COLO668 (cell line): ENCODE data around the gene MEIOSIN.
"Not testable (repeated sequence)": the region's sequence is repeated elsewhere in the genome, so short reads cannot be mapped to it uniquely, and the experiment has no call there.

ENCODE experiments used
- DNase-seq: peaks from one replicate; lab custom pipeline; 2025; ENCODE audit not compliant: unreplicated experiment; lab: John Stamatoyannopoulos, UW

MEIOSIN gene

GRCh38 chr19:45717131-45717982, 15.9 kb upstream of the MEIOSIN start:
- peak; percentile 98 for DNase-seq

DNA sequence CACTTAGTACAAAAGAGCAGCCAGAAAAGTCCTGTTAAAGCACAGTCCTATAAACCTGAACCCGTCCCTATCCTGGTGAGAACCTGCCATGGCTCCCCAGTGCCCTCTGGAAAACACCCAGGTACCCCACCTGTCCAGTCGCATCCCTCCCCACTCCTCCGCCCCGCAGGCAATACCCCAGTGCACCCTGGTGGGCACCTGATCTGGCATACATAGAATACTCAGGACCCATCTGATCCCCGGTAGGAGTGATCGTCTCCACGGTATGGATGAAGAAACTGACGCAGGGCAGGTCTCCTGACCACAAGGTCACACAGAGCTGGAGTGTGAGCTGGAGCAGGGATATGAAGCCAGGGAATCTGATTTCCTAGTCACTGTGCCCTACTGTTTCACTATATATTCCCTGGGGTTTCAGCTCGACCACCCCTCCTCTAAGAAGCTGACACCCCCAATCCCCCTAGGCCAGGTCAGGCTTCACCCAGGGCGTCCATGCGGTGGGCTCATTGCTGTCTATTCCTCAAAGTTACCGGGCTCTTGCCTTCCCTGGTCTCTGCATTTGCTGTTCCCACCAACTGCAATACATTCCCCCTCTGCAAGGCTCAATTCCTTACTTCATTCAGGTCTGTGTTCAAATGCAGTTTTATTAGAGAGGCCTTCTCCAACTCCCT, 15.1 kb upstream of the MEIOSIN start:
- DNase-seq = no peak

GRCh38 chr19:45720065-45720464, 13.2 kb upstream of the MEIOSIN start:
- not testable (repeated sequence) for DNase-seq

DNA sequence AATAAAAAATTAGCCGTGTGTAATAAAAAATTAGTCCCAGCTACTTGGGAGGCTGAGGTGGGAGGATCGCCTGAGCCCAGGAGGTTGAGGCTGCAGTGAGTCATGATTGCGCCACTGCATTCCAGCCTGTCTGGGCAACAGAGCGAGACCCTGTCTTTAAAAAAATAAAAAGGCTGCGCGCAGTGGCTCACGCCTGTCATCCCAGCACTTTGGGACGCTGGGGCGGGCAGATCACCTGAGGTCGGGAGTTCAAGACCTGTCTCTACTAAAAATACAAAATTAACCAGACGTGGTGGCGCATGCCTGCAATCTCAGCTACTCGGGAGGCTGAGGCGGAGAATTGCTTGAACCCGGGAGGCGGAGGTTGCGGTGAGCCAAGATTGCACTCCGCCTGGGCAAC, 4.6 kb upstream of the MEIOSIN start:
- DNase-seq = not testable (repeated sequence)

GRCh38 chr19:45729800-45730290, 3.4 kb upstream of the MEIOSIN start:
- no peak for DNase-seq

DNA sequence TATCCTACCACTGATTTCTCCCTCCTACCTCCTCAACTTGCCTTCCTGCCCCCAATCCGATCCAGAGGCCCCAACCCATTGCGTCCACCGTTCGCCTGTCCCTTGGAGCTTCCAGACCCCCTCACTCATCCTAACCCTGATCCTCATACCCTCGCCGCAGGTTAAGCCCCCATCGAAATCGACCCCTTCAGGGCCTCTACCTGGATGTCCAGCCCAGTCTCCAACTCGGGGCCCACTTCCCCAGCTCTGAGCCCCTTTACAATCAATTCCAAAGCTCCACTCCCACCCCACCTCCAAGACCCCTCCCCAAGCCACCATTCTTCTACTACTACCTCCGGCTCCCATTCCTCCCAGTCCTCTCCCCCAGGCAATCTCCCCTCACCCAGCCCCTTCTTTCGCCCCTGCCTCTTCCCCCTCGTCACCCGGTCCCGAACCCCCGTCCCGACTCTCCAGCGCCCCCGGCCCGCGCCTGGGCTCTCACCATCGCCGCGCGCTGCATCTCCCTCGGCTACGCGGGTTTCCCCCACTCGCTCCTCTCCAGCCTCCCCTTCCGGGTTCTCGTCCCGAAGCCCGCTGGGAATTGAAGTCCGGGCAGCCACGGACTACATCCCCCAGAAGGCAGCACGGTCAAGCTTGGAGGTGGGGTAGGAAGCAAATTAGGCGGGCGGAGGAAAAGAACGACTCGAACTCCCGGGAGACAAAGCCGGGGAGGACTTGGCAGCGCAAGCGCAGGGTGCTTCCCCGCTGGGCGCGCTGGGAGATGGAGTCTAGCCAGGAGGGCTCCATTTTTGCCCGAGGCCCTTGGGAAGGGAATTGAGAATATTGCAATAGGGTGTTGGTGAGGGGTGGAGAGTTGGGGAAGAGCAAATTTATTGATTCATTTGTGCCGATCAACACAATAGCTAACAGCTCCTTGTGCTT, 2.6 kb upstream of the MEIOSIN start, which contains the start of gene FBXO46:
TSS of gene FBXO46 (minus strand) at position 529 of the 921 bp plus-strand sequence. CDS start 17,401 bp downstream, outside the sequence.
- DNase-seq = peak; percentile 97

DNA sequence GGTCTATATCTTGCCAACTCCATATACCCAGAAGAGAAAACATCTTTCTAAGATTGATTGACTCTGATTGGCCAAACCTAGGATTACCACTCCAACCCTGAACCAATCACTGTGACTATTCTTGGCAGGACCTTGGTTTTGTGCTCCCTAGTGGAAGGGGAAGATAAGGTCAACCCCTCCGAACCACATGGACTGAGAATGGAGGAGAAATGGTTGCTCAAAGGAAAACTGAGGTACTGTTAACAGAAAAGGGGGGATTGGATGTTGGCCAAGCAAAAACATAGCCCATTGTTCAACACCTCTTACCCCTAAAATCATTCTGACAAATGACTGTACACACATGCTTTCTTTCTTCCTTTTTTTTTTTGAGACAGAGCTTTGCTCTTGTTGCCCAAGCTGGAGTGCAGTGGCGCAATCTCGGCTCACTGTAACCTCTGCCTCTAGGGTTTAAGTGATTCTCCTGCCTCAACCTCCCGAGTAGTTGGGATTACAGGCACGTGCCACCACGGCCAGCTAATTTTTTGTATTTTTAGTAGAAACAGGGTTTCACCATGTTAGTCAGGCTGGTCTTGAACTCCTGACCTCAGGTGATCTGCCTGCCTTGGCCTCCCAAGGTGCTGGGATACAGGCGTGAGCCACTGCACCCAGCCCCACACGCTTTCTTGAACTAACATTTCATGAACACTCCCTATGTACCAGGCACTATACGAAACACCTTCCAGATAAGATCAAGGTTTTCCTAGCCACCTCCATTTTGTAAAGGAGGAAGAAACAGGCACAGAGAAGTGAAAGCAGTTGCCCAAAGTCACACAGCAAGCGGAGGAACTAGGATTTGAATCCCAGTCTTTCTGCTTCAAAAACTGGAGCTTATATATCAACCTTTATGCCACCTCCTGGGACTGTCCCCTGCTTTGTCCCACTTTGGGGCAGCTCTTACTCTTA, 6.5 kb downstream of the MEIOSIN start:
- no peak for DNase-seq

GRCh38 chr19:45742969-45743368, 9.7 kb downstream of the MEIOSIN start:
- no peak for DNase-seq

- no peak for DNase-seq
Observed at GRCh38 chr19:45745606-45746005, 12.4 kb downstream of the MEIOSIN start.

- DNase-seq = no peak
Observed at GRCh38 chr19:45746866-45747265, 13.6 kb downstream of the MEIOSIN start.

DNA sequence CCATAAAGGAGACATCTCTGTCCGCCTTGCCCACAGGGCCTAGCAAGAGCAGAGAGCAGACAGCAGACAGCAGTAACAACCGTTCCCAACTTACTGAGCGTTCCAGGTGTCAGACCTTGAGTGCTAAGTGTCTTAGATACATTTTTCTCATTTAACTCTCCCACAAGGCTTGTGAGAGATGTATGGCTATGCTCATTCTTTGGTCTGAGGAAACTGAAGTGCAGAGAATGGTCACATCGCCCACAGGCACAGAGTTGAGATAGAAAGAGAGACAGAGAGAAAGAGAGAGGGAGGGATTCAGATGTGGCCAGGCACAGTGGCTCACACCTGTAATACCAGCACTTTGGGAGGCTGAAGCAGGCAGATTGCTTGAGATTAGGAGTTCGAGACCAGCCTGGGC, 14.3 kb downstream of the MEIOSIN start:
- DNase-seq = no peak

- DNase-seq = not testable (repeated sequence)
Observed at GRCh38 chr19:45751483-45751882, 18.2 kb downstream of the MEIOSIN start.

- DNase-seq = no peak
Observed at GRCh38 chr19:45752639-45753038, 19.4 kb downstream of the MEIOSIN start.

DNA sequence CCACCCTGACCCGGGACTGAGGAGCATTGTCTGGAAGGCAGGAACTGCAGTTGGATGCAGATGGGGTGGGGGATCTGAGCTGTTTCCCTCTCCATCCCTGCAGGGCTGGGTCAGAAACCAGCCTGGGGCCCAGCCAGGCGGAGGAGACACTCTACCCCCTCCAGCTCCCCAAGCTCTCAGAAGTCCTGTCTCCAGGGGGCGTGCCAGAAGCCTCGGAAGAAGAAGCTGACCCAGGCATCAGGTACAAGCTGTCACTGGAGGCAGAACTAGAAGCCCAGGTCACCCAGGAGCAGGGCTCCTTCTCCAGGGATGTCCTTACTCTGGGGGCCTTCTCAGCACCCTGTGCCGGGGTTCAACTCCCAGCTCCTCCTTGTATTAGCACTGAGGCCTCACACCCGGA, 20.3 kb downstream of the MEIOSIN start:
- no peak for DNase-seq

GRCh38 chr19:45754323-45754722, 21.1 kb downstream of the MEIOSIN start:
- DNase-seq = no peak

DNA sequence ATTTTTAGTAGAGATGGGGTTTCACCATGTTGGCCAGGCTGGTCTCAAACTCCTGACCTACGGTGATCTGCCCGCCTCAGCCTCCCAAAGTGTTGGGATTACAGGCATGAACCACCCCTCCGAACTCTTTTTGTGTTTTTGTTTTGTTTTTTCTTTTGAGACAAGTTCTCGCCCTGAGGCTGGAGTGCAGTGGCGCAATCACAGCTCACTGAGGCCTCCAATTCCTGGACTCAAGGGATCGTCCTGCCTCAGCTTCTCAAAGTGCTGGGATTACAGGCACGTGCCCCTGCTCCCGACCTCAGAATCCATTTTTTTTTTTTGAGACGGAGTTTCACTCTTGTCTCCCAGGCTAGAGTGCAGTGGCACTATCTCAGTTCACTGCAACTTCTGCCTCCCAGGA, 24.5 kb downstream of the MEIOSIN start:
- DNase-seq = no peak

GRCh38 chr19:45758921-45759320, 25.7 kb downstream of the MEIOSIN start:
- DNase-seq = no peak

DNA sequence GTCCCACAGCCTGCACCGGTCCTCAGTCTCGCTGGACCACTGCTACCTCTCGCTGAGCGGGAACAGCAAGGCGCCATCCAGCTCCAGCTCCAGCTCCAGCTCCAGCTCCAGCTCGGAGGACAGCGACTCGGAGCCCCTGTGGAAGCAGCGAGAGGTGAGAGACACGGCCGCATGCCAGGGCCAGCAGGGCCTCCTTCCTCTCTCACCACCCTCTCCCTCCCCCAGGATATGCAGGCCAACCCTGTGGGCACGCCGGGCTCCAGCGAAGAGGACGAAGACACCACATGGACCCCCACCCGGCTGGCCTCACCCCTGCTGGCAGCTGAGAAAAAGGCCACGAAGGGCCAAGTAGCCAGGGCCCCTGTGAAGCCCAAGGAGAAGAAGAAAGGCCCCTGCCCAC, 28.5 kb downstream of the MEIOSIN start:
- no peak for DNase-seq

DNA sequence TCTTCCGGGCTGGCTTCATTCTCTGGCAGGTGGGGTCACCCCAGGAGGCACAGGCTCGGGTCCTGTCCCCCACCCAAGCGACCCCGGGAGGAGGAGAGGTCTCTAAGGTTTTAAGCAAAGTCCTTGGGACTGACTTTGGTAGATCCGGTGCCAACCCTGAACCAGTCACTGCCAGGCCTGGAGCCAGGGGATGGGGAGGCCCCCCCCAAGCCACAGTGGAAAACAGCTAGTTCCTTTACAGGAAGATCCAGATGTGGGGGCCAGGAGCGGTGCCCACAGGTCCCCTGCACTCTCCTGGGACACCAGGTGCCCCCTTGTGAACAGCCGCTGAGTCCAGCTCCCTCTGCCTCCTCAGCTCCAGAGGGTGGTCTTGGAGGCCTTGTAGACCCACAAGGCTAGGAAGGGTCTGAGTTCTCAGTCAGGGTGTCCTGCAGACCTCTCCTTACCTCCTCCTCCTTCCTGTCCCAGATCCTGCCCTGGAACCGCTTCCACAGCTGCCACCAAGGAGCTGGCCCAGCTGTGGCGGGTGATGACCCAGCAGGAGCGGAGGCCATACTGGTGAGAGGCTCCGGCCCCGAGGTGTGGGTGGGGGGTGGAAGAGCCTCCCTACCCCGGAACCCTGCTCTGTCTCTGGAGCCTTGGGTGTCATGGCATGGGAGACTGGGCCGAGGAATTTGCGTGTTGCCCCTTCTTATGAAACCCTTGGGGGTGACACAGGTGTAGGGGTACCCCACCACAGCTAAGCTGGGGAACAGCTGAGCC, 29.8 kb downstream of the MEIOSIN start:
- DNase-seq = no peak
